NCI-H2107 treated with DMSO at 0.1 percent for 48 hours (cell line): ENCODE measurements around the gene KCNC4.

Experiments
- DNase-seq: peaks from one replicate; lab custom pipeline; 2025; ENCODE audit not compliant: unreplicated experiment; lab: John Stamatoyannopoulos, UW

The KCNC4 gene

GRCh38 chr1:110250749-110251148 is 40.6 kb downstream of the KCNC4 start:
- DNase-seq: no peak

DNA sequence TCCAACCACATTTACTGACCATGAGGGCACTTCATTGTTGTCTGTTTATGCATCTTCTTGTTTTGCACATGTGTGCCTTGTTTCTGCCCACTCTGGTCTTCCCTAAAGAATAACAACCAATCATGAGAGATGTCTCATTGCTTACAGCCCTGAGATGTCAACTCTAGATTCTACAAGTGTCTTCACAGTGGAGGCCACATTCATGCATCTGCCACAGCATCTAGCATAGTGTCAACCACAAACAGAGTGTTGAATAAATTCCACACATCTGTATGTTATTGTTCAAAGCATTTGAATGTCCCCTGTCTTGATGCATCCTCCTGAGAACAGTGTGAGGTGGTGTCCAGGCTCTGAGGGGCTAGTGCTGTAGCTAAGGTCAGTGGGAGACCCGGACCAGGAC is 43.1 kb downstream of the KCNC4 start:
- DNase-seq: no peak

DNA sequence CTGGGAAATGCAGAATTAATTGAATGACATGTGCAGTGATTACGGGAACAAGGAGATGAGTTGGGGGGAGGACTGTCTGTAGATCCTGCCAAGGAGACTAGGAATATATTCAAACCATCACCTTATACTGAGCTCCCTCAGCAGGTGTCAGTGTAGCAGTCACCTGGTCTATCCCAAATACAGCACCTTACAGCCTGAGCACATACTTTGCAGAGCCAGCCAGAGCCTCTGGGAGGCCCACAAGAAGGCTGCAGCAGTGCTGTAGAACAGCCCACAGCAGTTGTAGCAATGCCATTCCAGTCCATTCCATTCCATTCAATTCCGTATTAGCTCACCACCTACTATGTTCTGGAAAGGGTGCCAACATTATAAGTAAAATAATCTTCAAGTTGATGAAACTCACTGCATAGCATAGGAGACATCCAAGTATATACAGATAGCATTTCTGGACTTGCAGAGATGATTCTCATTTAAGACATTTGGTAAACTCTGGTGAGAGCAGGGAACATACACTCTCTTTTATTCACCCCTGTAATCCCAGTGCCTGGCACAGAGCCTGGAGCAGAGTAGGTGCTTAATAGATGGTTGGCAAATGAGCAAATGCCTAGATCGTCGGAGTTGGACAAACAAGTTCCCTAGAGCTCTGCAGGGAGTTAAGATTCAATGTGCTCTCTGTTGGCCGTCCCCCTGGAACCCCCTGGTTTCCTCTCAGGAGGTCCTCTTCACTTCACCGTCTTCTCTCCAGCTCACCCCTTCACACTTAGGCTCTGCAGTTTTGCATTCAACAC is 44.7 kb downstream of the KCNC4 start:
- no peak for DNase-seq

GRCh38 chr1:110255392-110255787 is 45.3 kb downstream of the KCNC4 start:
- DNase-seq: peak; percentile 5

GRCh38 chr1:110258734-110259133 is 48.6 kb downstream of the KCNC4 start:
- peak; percentile 58 for DNase-seq

GRCh38 chr1:110259770-110260169 is 49.7 kb downstream of the KCNC4 start:
- DNase-seq: no peak
